Measurements from ENCODE around the gene RILPL1.
"Not testable (repeated sequence)": the region's sequence is repeated elsewhere in the genome, so short reads cannot be mapped to it uniquely, and the experiment has no call there.

RILPL1 gene

DNA sequence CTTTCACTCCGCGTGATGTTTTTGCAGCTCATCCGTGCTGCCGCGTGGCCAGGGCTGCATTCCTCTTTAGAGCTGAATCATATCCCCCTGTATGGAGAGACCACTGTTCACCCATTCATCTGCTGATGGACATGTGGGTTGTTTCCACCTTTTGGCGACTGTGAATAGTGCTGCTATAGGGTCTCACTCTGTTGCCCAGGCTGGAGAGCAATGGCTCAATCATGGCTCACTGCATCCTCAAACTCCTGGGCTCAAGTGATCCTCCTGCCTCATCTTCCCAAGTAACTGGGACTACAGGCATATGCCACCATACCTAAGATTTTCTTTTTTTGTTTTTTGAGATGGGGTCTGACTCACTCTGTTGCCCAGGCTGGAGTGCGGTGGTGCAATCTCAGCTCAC lies 36.5 kb downstream of the RILPL1 start:
- TF ChIP-seq CTCF (IDR thresholded peaks at IDR 0.05; ENCODE audit: low read length) = no peak
- Histone ChIP-seq H3K36me3 (ENCODE audit: insufficient read depth, low read length) (no peaks in the 10 kb centered on the region), H3F3A (ENCODE audit: insufficient read depth, low read length) (no peaks in the 10 kb centered on the region), H3K4me1 (ENCODE audit: insufficient read depth, low read length, severe bottlenecking) (no peaks in the 10 kb centered on the region), H3K4me2 (ENCODE audit: low read length) (no peak overlapping the region), H3K27ac (ENCODE audit: low read depth, low read length, poor library complexity, severe bottlenecking) (no peak overlapping the region), H3K79me2 (ENCODE audit: insufficient read depth, low read length) (no peaks in the 10 kb centered on the region), H3K9me2 (ENCODE audit: low read depth, low read length) (no peaks in the 10 kb centered on the region), H3K9ac (ENCODE audit: low read length) (no peak overlapping the region), H3K9me3 (ENCODE audit: low read length) (no peaks in the 10 kb centered on the region), H3K4me3 (ENCODE audit: low read depth, low read length, poor library complexity, severe bottlenecking) (no peak overlapping the region), H4K20me1 (ENCODE audit: insufficient read depth, low read length) (no peaks in the 10 kb centered on the region), H3K27me3 (ENCODE audit: insufficient read depth, low read length) (no peaks in the 10 kb centered on the region; the same call in 1 of the 2 replicates), H2AFZ (ENCODE audit: low read length) (no peak overlapping the region)

- Histone ChIP-seq H3K4me1 (ENCODE audit: insufficient read depth, low read length, severe bottlenecking) (no peaks in the 10 kb centered on the region), H3K36me3 (ENCODE audit: insufficient read depth, low read length) (no peaks in the 10 kb centered on the region), H4K20me1 (ENCODE audit: insufficient read depth, low read length) (no peaks in the 10 kb centered on the region), H3K27ac (ENCODE audit: low read depth, low read length, poor library complexity, severe bottlenecking) (no peak overlapping the region), H2AFZ (ENCODE audit: low read length) (no peak overlapping the region), H3K4me3 (ENCODE audit: low read depth, low read length, poor library complexity, severe bottlenecking) (no peak overlapping the region), H3K4me2 (ENCODE audit: low read length) (no peak overlapping the region), H3F3A (ENCODE audit: insufficient read depth, low read length) (no peaks in the 10 kb centered on the region), H3K9me2 (ENCODE audit: low read depth, low read length) (no peaks in the 10 kb centered on the region), H3K9ac (ENCODE audit: low read length) (no peak overlapping the region), H3K79me2 (ENCODE audit: insufficient read depth, low read length) (no peaks in the 10 kb centered on the region), H3K9me3 (ENCODE audit: low read length) (no peaks in the 10 kb centered on the region), H3K27me3 (ENCODE audit: insufficient read depth, low read length) (no peaks in the 10 kb centered on the region; the same call in 1 of the 2 replicates)
- TF ChIP-seq EZH2 (IDR thresholded peaks at IDR 0.05; ENCODE audit: borderline replicate concordance, low read length) = no peak
- TF ChIP-seq CTCF (IDR thresholded peaks at IDR 0.05; ENCODE audit: low read length) = no peak
These were observed 39.2 kb downstream of the RILPL1 start for GRCh38 chr12:123494124-123494851.

GRCh38 chr12:123492339-123493039 lies 41.0 kb downstream of the RILPL1 start:
- H3K9me3 ChIP-seq (ENCODE audit: low read length); H3F3A ChIP-seq (ENCODE audit: insufficient read depth, low read length); H3K27me3 ChIP-seq (ENCODE audit: insufficient read depth, low read length): not testable (repeated sequence)

More at GRCh38 chr12:123492339-123493039, 41.0 kb downstream of the RILPL1 start:
- H3K9me2 ChIP-seq (ENCODE audit: low read depth, low read length); H3K4me3 ChIP-seq (ENCODE audit: low read depth, low read length, poor library complexity, severe bottlenecking); H3K4me1 ChIP-seq (ENCODE audit: insufficient read depth, low read length, severe bottlenecking); H3K9ac ChIP-seq (ENCODE audit: low read length); H4K20me1 ChIP-seq (ENCODE audit: insufficient read depth, low read length); H3K4me2 ChIP-seq (ENCODE audit: low read length); H3K79me2 ChIP-seq (ENCODE audit: insufficient read depth, low read length); H3K27ac ChIP-seq (ENCODE audit: low read depth, low read length, poor library complexity, severe bottlenecking); H3K36me3 ChIP-seq (ENCODE audit: insufficient read depth, low read length); H2AFZ ChIP-seq (ENCODE audit: low read length): not testable (repeated sequence)
